ENCODE results near the gene FUT7. TPM values are rescaled to one million over a fixed set of nuclear protein-coding genes. Genes with fewer than 3 reads are reported as not detected.

Gene FUT7
- total and polyA plus RNA-seq, 9 of the 15 experiments (the other 6 are each of a cell fraction or from before 2014, with no cell fraction given): not detected

DNA sequence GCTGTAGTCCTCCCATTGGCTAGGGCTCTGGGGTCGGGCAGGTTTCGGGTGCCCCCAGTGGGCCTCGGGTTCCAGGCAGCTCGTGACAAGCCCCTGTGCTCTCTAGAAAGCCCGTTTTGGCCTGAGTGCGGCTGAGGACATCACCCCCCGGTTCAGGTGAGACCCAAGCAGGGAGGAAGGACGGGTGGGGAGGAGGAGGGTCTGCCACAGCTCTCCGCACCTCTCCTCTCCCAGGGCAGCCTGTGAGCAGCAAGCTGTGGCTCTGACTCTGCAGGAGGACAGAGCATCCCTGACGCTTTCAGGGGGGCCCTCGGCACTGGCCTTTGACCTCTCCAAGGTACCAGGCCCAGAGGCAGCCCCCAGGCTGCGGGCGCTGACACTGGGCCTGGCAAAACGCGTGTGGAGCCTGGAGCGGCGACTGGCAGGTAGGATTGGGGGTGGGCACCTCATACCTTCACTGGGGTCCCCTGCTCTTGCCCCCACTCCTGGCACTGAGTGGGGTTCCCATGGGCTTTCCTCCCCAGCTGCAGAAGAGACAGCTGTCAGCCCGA is 39.0 kb downstream of the FUT7 start (continued):
- TF ChIP-seq ARID2 (IDR thresholded peaks at IDR 0.05) (no peak), ZNF124 (CRISPR knock-in tag; IDR thresholded peaks at IDR 0.05) (no peak), ZNF263 (CRISPR knock-in tag; IDR thresholded peaks at IDR 0.05; ENCODE audit: borderline replicate concordance) (peak; percentile 91), MCM2 (IDR thresholded peaks at IDR 0.05; ENCODE audit: low read depth) (no peak), MAFK (IDR thresholded peaks at IDR 0.05; ENCODE audit: low read length) (no peak), ZBTB1 (CRISPR knock-in tag; IDR thresholded peaks at IDR 0.05; ENCODE audit: borderline replicate concordance, low read depth) (no peak), XRCC4 (IDR thresholded peaks at IDR 0.05; ENCODE audit: extremely low read depth, insufficient read depth, insufficient read length) (no peak), GABPA (tag; conservative IDR thresholded peaks at IDR 0.05; ENCODE audit: low read depth) (no peak)
- TF ChIP-seq, protein P1, sequence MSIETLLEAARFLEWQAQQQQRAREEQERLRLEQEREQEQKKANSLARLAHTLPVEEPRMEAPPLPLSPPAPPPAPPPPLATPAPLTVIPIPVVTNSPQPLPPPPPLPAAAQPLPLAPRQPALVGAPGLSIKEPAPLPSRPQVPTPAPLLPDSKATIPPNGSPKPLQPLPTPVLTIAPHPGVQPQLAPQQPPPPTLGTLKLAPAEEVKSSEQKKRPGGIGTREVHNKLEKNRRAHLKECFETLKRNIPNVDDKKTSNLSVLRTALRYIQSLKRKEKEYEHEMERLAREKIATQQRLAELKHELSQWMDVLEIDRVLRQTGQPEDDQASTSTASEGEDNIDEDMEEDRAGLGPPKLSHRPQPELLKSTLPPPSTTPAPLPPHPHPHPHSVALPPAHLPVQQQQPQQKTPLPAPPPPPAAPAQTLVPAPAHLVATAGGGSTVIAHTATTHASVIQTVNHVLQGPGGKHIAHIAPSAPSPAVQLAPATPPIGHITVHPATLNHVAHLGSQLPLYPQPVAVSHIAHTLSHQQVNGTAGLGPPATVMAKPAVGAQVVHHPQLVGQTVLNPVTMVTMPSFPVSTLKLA (conservative IDR thresholded peaks at IDR 0.05): 0 out of 4 replicates have a peak, but pooled peaks of 1 of the 2 experiments have one; percentile 10
- TF ChIP-seq, protein P2, sequence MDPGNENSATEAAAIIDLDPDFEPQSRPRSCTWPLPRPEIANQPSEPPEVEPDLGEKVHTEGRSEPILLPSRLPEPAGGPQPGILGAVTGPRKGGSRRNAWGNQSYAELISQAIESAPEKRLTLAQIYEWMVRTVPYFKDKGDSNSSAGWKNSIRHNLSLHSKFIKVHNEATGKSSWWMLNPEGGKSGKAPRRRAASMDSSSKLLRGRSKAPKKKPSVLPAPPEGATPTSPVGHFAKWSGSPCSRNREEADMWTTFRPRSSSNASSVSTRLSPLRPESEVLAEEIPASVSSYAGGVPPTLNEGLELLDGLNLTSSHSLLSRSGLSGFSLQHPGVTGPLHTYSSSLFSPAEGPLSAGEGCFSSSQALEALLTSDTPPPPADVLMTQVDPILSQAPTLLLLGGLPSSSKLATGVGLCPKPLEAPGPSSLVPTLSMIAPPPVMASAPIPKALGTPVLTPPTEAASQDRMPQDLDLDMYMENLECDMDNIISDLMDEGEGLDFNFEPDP (CRISPR knock-in tag; IDR thresholded peaks at IDR 0.05): no peak
